Smooth muscle cell (in vitro differentiated cells): ENCODE results near the gene CHMP2A. TPM values are rescaled to one million over a fixed set of nuclear protein-coding genes. Genes with fewer than 3 reads are reported as not detected.
A peak's percentile ranks its signal among the peaks of the same experiment; 100 is the strongest.

ENCODE experiments used
- DNase-seq: peaks from one replicate; lab custom pipeline; 2025; ENCODE audit not compliant: unreplicated experiment; lab: John Stamatoyannopoulos, UW
- H2AFZ ChIP-seq: fragments of 200-600 bp; sonication (generic); 2 replicates; pipeline ENCODE4 v1.6.0; 2016; ENCODE audit warnings: antibody characterized with exemption, low read depth, mild to moderate bottlenecking
- H3F3A ChIP-seq: fragments of 200-600 bp; sonication (generic); 2 replicates; pipeline ENCODE4 v1.6.0; 2017; ENCODE audit warnings: antibody characterized with exemption, low read depth
- H3K27ac ChIP-seq: fragments of 200-600 bp; sonication (generic); 2 replicates; pipeline ENCODE4 v1.5.1; 2016; ENCODE audit warnings: low read depth, mild to moderate bottlenecking
- H3K27me3 ChIP-seq: fragments of 200-600 bp; sonication (generic); 2 replicates; pipeline ENCODE4 v1.6.1; 2016; ENCODE audit warnings: low read depth, mild to moderate bottlenecking
- H3K36me3 ChIP-seq: fragments of 200-600 bp; sonication (generic); 2 replicates; pipeline ENCODE4 v1.5.1; 2016; ENCODE audit warnings: low read depth
- H3K4me1 ChIP-seq: fragments of 200-600 bp; sonication (generic); 2 replicates; pipeline ENCODE4 v1.5.1; 2016; ENCODE audit warnings: low read depth
- H3K4me2 ChIP-seq: fragments of 200-600 bp; sonication (generic); 2 replicates; pipeline ENCODE4 v1.6.0; 2016; ENCODE audit warnings: mild to moderate bottlenecking
- H3K4me3 ChIP-seq: fragments of 200-600 bp; sonication (generic); 2 replicates; pipeline ENCODE4 v1.5.1; 2016; ENCODE audit warnings: mild to moderate bottlenecking
- H3K79me2 ChIP-seq: fragments of 200-600 bp; sonication (generic); 2 replicates; pipeline ENCODE4 v1.6.0; 2016; ENCODE audit warnings: low read depth, mild to moderate bottlenecking
- H3K9ac ChIP-seq: fragments of 200-600 bp; sonication (generic); 2 replicates; pipeline ENCODE4 v1.6.0; 2016; ENCODE audit warnings: low read depth
- H3K9me3 ChIP-seq: fragments of 200-600 bp; sonication (generic); replicated peaks from 2 replicates; pipeline ENCODE4 v1.5.1; 2016; ENCODE audit warnings: low read depth
- H4K20me1 ChIP-seq: fragments of 200-600 bp; sonication (generic); 2 replicates; pipeline ENCODE4 v1.6.0; 2016; ENCODE audit warnings: low read depth
- CTCF ChIP-seq: fragments of 200-600 bp; sonication (generic); IDR thresholded peaks from 2 replicates; pipeline ENCODE4 v1.5.1; 2017; ENCODE audit warnings: borderline replicate concordance, mild to moderate bottlenecking, antibody characterized with exemption; ENCODE audit not compliant: insufficient read depth, poor library complexity, severe bottlenecking
- WGBS: methylation state at CpG from one replicate; pipeline ENCODE4 v1.1.7; 2016; ENCODE audit warnings: low lambda C conversion rate; 5-methylcytosine and 5-hydroxymethylcytosine counted together
- polyA plus RNA-seq: library from polyadenylated mRNA; unstranded; fragments of >200 nt; fragmentation: Nextera tagmentation; extraction: Ambion mirVana; gene quantifications from 2 replicates; pipeline ENCODE4 v1.2.1, GENCODE V29; 2016
- total RNA-seq: library from RNA; depleted of rRNA; stranded (reverse); fragments of >200 nt; gene quantifications from 2 replicates; pipeline ENCODE4 v1.2.3, GENCODE V29; 2014

CHMP2A gene
- total and polyA plus RNA-seq, 2 experiments from 2014 or later, result 153 to 213 TPM

GRCh38 chr19:58584498-58585441, 29.9 kb upstream of the CHMP2A start:
- DNase-seq, result no peak
- H3K9ac ChIP-seq, result no peak overlapping the region
- no peak overlapping the region for H3K27ac ChIP-seq
- H3K9me3 ChIP-seq, result no peaks in the 10 kb centered on the region
- no peak for TF ChIP-seq CTCF
- no peaks in the 10 kb centered on the region for H3K27me3 ChIP-seq
- H3K4me1 ChIP-seq, result no peaks in the 10 kb centered on the region
- no peaks in the 10 kb centered on the region for H4K20me1 ChIP-seq
- no peak overlapping the region for H2AFZ ChIP-seq
- H3K79me2 ChIP-seq, result no peaks in the 10 kb centered on the region
- H3K4me2 ChIP-seq, result no peak overlapping the region
- no peaks in the 10 kb centered on the region for H3K36me3 ChIP-seq
- peaks cover 3% of the 10 kb centered on the region for H3F3A ChIP-seq
- WGBS, result 81% methylated on average over 9 of the region's 9 CpGs
- H3K4me3 ChIP-seq, result no peak overlapping the region

- no peaks in the 10 kb centered on the region for H3K9me3 ChIP-seq
- TF ChIP-seq CTCF, result no peak
- H3K9ac ChIP-seq, result no peak overlapping the region
- H4K20me1 ChIP-seq, result no peaks in the 10 kb centered on the region
- peaks cover 3% of the 10 kb centered on the region for H3K79me2 ChIP-seq
- H3K27ac ChIP-seq, result no peak overlapping the region
- no peak for DNase-seq
- no peak overlapping the region for H3K4me2 ChIP-seq
- no peaks in the 10 kb centered on the region for H3K36me3 ChIP-seq
- H3K4me1 ChIP-seq, result no peaks in the 10 kb centered on the region
- H3F3A ChIP-seq, result peaks cover 3% of the 10 kb centered on the region
- no peak overlapping the region for H2AFZ ChIP-seq
- WGBS, result 100% methylated on average over 6 of the region's 6 CpGs
- H3K4me3 ChIP-seq, result no peak overlapping the region
- H3K27me3 ChIP-seq, result no peaks in the 10 kb centered on the region
These were observed 28.1 kb upstream of the CHMP2A start for GRCh38 chr19:58582985-58583384.

GRCh38 chr19:58581227-58582141, 26.6 kb upstream of the CHMP2A start:
- Histone ChIP-seq H3K9me3 (no peaks in the 10 kb centered on the region), H3F3A (peaks cover 3% of the 10 kb centered on the region), H4K20me1 (no peaks in the 10 kb centered on the region), H3K4me3 (no peak overlapping the region), H3K36me3 (no peaks in the 10 kb centered on the region), H3K79me2 (peaks cover 18% of the 10 kb centered on the region), H3K27ac (no peak overlapping the region), H3K4me2 (no peak overlapping the region), H3K4me1 (no peaks in the 10 kb centered on the region), H3K9ac (no peak overlapping the region), H2AFZ (no peak overlapping the region), H3K27me3 (no peaks in the 10 kb centered on the region)
- 69% methylated on average over 62 of the region's 62 CpGs for WGBS
- DNase-seq, result no peak
- TF ChIP-seq CTCF, result peak; percentile 94
